Measurements from ENCODE around the gene CATSPERB.
"Not testable (repeated sequence)": the region's sequence is repeated elsewhere in the genome, so short reads cannot be mapped to it uniquely, and the experiment has no call there.

The CATSPERB gene

DNA sequence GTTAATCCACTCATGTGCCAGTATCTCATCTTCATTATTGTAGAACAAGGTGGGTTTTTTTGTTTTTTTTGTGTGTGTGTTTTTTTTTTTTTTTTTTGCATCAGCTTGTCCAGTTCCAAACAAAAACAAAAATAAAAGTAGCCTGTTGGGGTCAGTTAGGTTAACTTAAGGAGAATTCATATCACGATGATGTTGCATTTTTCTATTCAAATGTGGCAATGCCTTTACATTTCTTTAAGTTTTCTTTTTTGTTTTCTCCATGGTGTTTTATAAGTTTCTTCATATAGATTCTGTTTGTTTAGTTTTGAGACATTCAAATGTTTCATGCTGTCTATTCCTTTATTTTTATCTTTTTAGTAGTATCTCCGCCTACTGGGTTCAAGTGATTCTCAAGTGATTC lies 16.2 kb upstream of the CATSPERB start:
- no peak for TF ChIP-seq CTCF (IDR thresholded peaks at IDR 0.05; ENCODE audit: borderline replicate concordance, insufficient read depth, low read depth, low read length)

GRCh38 chr14:91745344-91745743 lies 13.5 kb upstream of the CATSPERB start:
- no peak overlapping the region for H3K4me3 ChIP-seq (ENCODE audit: low read depth, low read length)
- TF ChIP-seq CTCF (IDR thresholded peaks at IDR 0.05; ENCODE audit: borderline replicate concordance, insufficient read depth, low read depth, low read length) = no peak

More for the DNA sequence above, 16.2 kb upstream of the CATSPERB start:
- no peak overlapping the region for H3K4me3 ChIP-seq (ENCODE audit: low read depth, low read length)

DNA sequence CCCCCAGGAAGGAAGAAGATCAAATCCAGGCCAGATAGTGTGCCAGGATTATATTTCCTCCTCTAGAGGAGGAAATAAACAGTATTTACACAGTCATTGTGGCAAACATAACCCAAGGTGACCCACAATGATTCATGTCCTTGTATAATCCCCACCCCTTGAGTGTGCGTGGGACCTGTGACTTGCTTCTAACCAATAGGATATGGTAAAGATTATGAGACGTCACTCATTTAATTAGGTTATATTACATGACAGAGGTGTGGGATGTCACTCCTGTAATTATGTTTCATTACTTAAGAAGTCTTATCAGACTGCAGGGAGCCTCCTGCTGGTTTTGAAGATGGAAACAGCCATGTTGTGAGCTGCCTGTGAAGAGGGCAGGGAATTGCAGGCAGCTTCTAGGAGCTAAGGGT lies 12.2 kb upstream of the CATSPERB start:
- no peak overlapping the region for H3K4me3 ChIP-seq (ENCODE audit: low read depth, low read length)
- TF ChIP-seq CTCF (IDR thresholded peaks at IDR 0.05; ENCODE audit: borderline replicate concordance, insufficient read depth, low read depth, low read length) = no peak

DNA sequence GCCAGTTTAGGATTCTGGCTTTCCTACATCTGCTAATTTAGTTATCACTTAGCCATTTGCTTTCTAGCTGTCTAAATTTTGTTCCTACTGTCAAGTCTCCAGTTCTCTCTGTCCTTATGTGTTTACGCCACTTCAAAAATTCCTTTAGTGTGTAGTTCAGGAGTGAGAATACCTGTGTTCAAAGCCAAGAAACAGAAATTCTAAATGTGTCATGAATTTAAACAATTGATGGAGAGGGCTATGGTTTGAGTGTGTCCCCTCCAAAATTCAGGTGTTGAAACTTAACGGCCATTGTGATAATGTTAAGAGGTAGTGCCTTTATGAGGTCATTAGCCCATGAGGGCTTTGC lies 11.4 kb upstream of the CATSPERB start:
- TF ChIP-seq CTCF (IDR thresholded peaks at IDR 0.05; ENCODE audit: borderline replicate concordance, insufficient read depth, low read depth, low read length) = no peak
- H3K4me3 ChIP-seq (ENCODE audit: low read depth, low read length) = no peak overlapping the region

DNA sequence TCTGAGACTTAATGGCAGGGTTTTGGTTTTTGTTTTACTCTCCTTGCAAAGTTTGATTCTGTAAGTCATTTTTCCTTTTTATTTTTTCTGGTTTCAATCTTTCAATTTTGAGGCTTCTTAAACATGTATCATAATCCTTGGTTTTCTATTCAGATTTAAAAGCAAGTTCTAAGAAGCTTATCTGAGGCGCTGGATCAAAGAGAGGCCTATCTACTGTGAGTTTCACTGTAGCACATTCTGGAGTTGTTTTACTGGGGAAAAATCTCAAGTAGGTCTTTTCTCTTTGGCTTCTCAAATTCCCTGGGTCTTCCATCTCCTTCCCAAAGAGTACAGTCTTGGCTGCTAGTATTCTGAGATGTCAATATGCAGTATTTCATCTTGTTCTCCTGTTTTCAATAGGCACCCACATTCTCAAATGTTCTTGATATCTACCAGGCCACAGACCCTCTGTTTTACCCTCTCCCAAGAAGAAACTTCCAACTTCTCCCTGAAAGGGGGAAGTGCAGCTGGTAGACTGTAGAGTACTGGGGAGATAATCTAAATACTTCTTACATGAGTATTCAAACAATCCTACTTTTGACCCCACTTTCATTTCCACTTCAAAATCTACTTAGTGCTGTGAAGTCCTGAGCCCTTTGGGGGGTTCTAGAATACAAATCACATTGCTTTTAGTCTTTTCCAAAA lies 10.9 kb upstream of the CATSPERB start:
- no peak overlapping the region for H3K4me3 ChIP-seq (ENCODE audit: low read depth, low read length)
- no peak for TF ChIP-seq CTCF (IDR thresholded peaks at IDR 0.05; ENCODE audit: borderline replicate concordance, insufficient read depth, low read depth, low read length)

- not testable (repeated sequence) for H3K4me3 ChIP-seq (ENCODE audit: low read depth, low read length)
Observed at GRCh38 chr14:91739867-91740266, 8.0 kb upstream of the CATSPERB start.

DNA sequence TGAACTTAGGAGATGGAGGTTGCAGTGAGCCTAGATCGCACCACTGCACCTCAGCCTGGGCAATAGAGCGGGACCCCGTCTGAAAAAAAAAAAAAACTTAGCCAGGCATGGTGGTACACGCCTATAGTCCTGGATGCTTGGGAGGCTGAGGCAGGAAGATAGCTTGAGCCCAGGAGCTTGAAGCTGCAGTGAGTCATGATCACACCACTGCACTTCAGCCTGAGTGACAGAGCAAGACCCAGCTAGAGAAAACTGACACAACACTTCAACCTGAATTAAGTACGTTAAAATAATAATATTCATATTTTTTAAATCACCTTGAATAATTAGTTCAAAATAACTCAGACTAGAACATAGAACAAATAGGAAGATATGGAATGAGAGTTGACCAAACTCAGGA lies 5.7 kb upstream of the CATSPERB start:
- no peak overlapping the region for H3K4me3 ChIP-seq (ENCODE audit: low read depth, low read length)
- no peak for TF ChIP-seq CTCF (IDR thresholded peaks at IDR 0.05; ENCODE audit: borderline replicate concordance, insufficient read depth, low read depth, low read length)
